Activated T-helper 17 cell treated with anti-CD3 and anti-CD28 coated beads, Interleukin-2, amount 50 U/mL, for 72 hours (primary cell): Measurements from ENCODE around the gene EPHA2. TPM values are rescaled to one million over a fixed set of nuclear protein-coding genes. Genes with fewer than 3 reads are reported as not detected.
"Not testable (repeated sequence)": the region's sequence is repeated elsewhere in the genome, so short reads cannot be mapped to it uniquely, and the experiment has no call there.

ENCODE experiments used
- ATAC-seq: fragments of 150-1000 bp; cut with Tn5 transposase; replicated peaks from 2 replicates; pipeline ENCODE4 v1.10.0; 2021; ENCODE audit warnings: mild to moderate bottlenecking, moderate library complexity
- H3K27ac Mint-ChIP-seq: one replicate; pipeline ENCODE4 v1.8.0; 2022; ENCODE audit warnings: mixed read lengths
- H3K27me3 Mint-ChIP-seq: one replicate; pipeline ENCODE4 v1.8.0; 2022; ENCODE audit warnings: mixed read lengths
- H3K36me3 Mint-ChIP-seq: one replicate; pipeline ENCODE4 v1.8.0; 2022; ENCODE audit warnings: low read depth, mild to moderate bottlenecking, mixed read lengths
- H3K4me1 Mint-ChIP-seq: one replicate; pipeline ENCODE4 v1.8.0; 2022; ENCODE audit warnings: mixed read lengths
- H3K4me3 Mint-ChIP-seq: one replicate; pipeline ENCODE4 v1.8.0; 2022; ENCODE audit warnings: mild to moderate bottlenecking, mixed read lengths
- H3K9me3 Mint-ChIP-seq: one replicate; pipeline ENCODE4 v1.8.0; 2022; ENCODE audit warnings: mixed read lengths
- total RNA-seq, 2 donors: library from RNA; stranded (reverse); gene quantifications; one replicate each; pipeline ENCODE4 v1.2.3, GENCODE V29; 2022

The EPHA2 gene
- total RNA-seq, 2 donors from 2014 or later: 0.13 TPM; not detected in 1

DNA sequence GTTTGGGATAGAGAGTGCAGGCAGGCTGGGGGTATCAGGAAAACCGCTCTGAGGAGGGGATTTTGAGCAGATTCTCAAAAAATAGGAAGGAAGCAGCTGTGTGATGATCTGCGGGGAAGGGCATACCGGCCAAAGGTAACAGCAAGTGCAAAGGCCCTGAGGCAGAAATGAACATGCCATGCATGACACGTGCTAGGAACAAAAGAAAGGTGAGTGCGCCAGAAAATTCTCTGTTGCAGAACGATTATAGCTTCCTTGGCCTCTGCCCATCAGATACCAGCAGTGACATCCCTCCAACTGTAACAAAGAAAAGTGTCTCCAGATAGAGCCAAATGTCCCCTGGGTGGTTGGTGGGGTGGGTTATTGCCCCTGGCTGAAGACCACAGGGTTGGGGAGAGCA, 45.4 kb downstream of the EPHA2 start:
- ATAC-seq: no peak

DNA sequence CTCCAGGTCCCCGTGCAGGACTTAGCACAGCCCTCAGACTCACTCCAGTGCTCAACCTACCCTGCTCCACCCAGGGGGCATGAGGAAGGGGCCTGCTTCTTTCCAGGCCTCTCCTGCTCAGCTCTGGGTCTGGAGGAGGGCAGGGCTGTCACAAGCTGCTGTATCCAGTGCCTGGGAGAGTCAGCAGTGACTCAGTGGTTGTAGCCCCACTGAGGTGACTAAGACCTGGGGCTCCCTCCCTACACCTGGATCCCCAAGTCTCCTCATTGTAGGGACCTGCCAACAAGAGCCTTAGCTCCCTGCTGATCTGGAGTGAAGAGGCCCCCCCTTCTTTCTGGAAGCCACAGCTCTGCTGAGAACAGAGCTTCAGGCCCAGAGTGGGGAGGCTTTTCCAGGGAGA, 46.3 kb downstream of the EPHA2 start:
- Mint-ChIP-seq H3K36me3 (no peaks in the 10 kb centered on the region), H3K27ac (no peak overlapping the region), H3K4me3 (no peak overlapping the region), H3K27me3 (peaks cover 20% of the 10 kb centered on the region), H3K9me3 (peaks cover 4% of the 10 kb centered on the region), H3K4me1 (no peaks in the 10 kb centered on the region)
- ATAC-seq: no peak

More for the DNA sequence above, 45.4 kb downstream of the EPHA2 start:
- Mint-ChIP-seq H3K4me1 (no peaks in the 10 kb centered on the region), H3K27me3 (peaks cover 20% of the 10 kb centered on the region), H3K36me3 (no peaks in the 10 kb centered on the region), H3K27ac (no peak overlapping the region), H3K9me3 (peaks cover 4% of the 10 kb centered on the region), H3K4me3 (no peak overlapping the region)

DNA sequence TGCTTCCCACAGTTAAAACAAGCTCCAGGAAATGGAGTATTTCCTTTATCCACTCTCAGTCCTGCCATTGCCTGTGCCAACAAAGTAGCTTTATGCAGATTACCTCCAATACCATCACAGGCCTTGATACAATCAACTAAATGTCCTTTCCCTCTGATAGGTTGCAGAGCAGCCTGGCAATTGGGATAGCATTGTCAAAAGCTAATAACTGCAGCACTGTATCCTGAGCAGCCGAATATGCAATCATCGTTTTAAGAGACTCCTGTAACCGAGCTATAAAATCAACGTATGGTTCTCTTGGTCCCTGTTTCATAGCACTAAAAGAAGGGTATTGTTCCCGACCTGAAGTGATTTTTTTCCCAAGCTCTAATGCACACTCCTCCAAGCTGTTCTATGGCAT, 48.8 kb downstream of the EPHA2 start:
- not testable (repeated sequence) for H3K4me1 Mint-ChIP-seq, H3K4me3 Mint-ChIP-seq, ATAC-seq, H3K9me3 Mint-ChIP-seq, H3K27ac Mint-ChIP-seq, H3K36me3 Mint-ChIP-seq
- H3K27me3 Mint-ChIP-seq: peaks cover 20% of the 10 kb centered on the region

DNA sequence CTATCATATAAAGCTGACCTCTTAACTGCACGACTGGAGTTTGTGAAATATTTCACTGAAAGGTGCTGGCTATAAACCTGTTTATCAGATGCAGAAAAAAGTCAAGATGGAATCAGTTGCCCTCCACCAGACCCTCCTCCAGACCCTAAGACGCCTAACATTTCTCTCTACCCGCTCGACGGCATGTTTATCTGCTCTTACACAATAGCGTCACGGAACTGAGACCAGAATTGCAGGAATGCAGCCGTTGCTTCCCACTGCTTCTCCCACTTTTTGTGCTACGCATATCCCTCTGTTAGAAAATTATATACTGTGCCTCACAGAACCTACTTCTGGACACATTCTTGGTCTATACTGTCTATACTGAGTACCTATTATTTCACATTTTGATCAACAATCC, 54.2 kb downstream of the EPHA2 start:
- Mint-ChIP-seq H3K27me3 (peaks cover 7% of the 10 kb centered on the region), H3K9me3 (no peaks in the 10 kb centered on the region), H3K4me1 (no peaks in the 10 kb centered on the region), H3K36me3 (no peaks in the 10 kb centered on the region), H3K27ac (no peak overlapping the region), H3K4me3 (no peak overlapping the region)
- no peak for ATAC-seq

DNA sequence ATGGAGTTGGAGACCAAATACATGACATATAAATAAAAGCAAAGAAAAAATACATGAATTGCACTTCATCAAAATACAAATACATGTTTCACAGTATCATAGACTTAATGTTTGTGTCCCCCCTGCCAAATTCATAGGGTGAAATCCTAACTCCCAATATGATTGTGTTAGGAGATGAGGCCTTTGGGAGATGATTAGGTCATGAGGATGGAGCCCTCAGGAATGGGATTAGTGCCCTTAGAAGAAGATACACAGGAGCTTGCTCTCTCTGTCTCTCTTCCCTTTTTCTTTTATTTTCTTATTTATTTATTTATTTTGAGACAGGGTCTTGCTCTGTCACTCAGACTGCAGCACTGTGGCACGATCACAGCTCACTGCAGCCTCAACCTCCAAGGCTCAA, 56.5 kb downstream of the EPHA2 start:
- no peak overlapping the region for H3K4me3 Mint-ChIP-seq
- no peaks in the 10 kb centered on the region for H3K36me3 Mint-ChIP-seq
- no peak for ATAC-seq
- H3K27ac Mint-ChIP-seq: no peak overlapping the region
- H3K27me3 Mint-ChIP-seq: peaks cover 11% of the 10 kb centered on the region
- H3K9me3 Mint-ChIP-seq: no peaks in the 10 kb centered on the region
- no peaks in the 10 kb centered on the region for H3K4me1 Mint-ChIP-seq

DNA sequence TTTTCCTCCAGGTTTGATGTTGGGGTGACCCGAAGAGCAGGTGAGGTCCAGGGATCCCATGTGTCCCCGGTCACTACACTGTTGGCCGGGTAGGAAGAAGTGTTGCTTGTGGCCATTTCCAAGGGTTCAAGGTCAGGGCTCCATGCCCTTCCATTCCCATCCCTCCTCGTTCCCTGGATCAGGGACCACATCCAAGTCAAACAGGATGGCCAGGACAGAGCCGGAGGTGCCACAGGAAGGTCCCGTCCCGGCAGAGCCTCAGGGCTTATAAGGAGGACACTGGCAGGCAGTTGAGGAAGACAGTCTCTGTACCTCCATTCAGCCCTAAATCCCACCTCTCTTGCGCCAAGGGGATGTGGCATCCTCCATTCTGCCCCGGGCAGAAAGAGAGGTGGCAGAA, 60.4 kb downstream of the EPHA2 start:
- ATAC-seq: no peak
- Mint-ChIP-seq H3K27ac (no peak overlapping the region), H3K4me1 (peaks cover 6% of the 10 kb centered on the region), H3K9me3 (no peaks in the 10 kb centered on the region), H3K27me3 (peaks cover 7% of the 10 kb centered on the region), H3K36me3 (no peaks in the 10 kb centered on the region), H3K4me3 (no peak overlapping the region)

DNA sequence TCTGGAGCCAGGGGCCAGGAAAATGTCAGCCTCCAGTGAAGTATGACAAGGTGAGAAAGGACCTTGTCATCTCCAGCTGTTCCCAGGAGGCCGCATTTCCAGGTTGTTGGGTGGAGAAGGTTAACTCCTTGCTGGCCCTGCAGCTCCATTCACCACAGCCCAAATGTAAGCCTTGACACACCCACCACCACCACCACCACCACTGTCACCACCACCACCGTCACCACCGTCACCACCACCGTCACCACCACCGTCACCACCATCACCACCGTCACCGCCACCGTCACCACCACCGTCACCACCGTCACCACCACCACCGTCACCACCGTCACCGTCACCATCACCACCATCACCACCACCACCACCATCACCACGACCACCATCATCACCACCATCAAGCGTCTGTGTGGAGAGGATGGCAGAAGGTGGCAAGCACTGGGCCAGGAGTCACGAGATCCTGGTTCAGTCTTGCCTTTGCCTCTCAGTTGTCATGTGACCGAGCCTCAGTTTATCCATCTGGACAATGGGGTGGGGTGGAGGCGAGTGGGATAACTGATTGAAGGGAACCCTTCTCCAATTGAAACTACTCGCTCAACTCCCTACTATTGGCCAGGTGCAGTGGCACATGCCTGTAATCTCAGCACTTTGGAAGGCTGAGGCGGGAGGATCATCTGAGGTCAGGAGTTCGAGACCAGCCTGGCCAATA, 61.3 kb downstream of the EPHA2 start:
- Mint-ChIP-seq H3K9me3 (no peaks in the 10 kb centered on the region), H3K4me1 (peaks cover 6% of the 10 kb centered on the region), H3K27ac (no peak overlapping the region), H3K36me3 (no peaks in the 10 kb centered on the region), H3K27me3 (peaks cover 4% of the 10 kb centered on the region), H3K4me3 (no peak overlapping the region)
- ATAC-seq: no peak

DNA sequence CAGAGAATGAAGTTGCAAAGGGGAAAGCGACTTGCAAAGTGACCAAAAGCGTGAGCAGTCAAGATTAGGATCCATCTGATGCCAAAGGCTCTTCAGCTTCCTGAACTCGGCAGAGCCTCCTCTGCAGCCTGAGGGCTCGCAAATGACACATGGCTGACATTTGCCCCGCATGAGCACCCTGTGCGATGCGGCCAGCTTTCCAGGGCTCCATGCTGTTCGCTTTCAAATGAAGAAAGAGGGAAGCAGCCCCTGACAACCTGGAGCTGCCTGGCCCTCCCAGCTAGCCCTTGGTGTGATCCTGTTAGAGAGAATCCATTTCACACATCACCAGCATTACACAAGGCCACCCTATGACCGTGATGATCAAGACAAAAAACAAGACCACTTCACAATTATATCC, 62.3 kb downstream of the EPHA2 start:
- Mint-ChIP-seq H3K4me1 (peaks cover 6% of the 10 kb centered on the region), H3K36me3 (no peaks in the 10 kb centered on the region), H3K27ac (no peak overlapping the region), H3K27me3 (peaks cover 4% of the 10 kb centered on the region), H3K4me3 (no peak overlapping the region), H3K9me3 (no peaks in the 10 kb centered on the region)
- no peak for ATAC-seq

DNA sequence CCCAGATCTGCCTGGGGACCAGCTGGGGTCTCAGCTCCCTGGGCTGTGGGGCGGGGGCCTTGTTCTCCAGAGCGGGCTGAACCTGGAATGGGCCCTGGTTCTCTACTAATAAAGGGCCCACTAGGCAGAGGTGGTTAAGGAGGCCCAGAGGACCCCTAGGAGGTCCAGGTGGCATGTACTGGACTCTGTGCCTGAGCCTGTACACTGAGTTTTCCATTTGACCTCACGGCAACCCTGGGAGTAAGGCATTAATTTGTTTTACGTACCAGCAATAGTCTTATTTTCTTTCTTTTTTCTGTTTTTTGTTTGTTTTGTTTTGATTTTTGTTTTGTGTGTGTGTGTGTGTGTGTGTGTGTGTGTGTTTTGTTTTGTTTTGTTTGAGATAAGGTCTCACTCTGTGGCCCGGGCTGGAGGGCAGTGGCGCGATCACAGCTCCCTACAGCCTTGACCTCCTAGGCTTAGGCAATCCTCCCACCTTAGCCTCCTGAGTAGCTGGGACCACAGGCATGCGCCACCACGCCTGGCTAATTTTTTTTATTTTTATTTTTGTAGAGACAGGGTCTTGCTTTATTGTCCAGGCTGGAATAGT, 62.9 kb downstream of the EPHA2 start:
- no peaks in the 10 kb centered on the region for H3K9me3 Mint-ChIP-seq
- H3K4me3 Mint-ChIP-seq: no peak overlapping the region
- ATAC-seq: no peak
- no peaks in the 10 kb centered on the region for H3K36me3 Mint-ChIP-seq
- H3K27me3 Mint-ChIP-seq: peaks cover 4% of the 10 kb centered on the region
- no peak overlapping the region for H3K27ac Mint-ChIP-seq
- peaks cover 6% of the 10 kb centered on the region for H3K4me1 Mint-ChIP-seq

DNA sequence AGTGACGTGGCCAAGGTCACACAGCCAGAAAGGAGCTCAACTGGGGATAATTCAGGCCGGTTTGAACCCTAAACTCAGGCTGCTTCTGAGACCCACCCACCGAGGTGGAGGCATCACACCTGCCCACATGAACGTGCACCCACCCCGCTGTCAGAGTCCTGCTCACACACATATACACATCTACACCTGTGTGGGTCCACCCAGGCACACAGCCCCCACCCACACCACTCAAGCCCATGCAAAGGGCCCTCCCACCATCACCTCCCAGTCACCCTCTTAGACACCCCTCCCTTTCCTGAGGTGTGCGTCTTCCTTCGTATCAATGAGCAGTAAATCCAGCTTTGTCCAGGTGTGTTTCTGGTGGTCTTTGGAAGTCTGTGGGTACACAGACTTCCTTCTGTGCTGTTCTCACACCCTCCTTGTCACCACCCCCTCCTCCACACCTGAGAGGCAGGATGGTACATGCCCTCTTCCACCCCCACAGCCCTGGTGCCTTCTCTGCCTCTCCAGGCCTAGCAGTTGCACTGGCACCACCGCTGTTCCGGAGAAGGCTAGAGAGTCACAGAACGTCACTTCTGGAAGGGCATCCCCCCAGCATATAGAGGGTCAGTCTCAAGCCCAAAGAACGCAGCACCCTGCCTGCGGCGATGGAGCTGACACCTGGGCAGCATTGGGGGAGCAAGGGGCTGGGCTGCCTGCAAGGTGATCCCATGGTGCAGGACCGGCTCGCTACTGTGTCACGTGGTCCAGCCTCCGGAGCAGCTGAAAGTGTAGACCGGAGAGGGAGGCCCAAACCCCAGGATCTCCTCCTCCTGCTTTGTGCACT, 63.6 kb downstream of the EPHA2 start:
- Mint-ChIP-seq H3K9me3 (no peaks in the 10 kb centered on the region), H3K4me3 (no peak overlapping the region), H3K36me3 (no peaks in the 10 kb centered on the region), H3K4me1 (peaks cover 6% of the 10 kb centered on the region), H3K27me3 (peaks cover 4% of the 10 kb centered on the region), H3K27ac (no peak overlapping the region)
- no peak for ATAC-seq

DNA sequence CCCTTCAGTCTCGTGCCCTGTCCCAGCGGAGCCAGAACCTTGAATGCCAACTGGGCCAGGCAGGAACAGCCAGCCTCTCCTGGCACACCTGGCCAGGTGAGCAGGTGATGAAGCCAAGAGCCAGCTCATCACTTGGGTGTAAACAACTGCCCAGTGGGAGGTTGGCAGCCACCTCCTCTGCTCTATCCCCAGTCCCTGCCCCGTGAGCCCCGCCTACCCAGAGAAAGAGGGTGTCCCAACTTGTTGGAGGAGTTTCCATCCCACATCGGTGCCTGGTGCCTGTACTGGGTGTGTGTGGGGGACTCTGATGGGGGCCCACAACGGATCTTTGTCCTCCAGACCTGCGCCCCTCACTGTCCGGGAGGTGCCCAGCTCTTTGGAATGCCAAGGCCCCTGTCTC, 64.6 kb downstream of the EPHA2 start:
- H3K27ac Mint-ChIP-seq: no peak overlapping the region
- no peak for ATAC-seq
- peaks cover 6% of the 10 kb centered on the region for H3K4me1 Mint-ChIP-seq
- H3K4me3 Mint-ChIP-seq: no peak overlapping the region
- H3K9me3 Mint-ChIP-seq: no peaks in the 10 kb centered on the region
- H3K27me3 Mint-ChIP-seq: peaks cover under 1% of the 10 kb centered on the region
- H3K36me3 Mint-ChIP-seq: no peaks in the 10 kb centered on the region

DNA sequence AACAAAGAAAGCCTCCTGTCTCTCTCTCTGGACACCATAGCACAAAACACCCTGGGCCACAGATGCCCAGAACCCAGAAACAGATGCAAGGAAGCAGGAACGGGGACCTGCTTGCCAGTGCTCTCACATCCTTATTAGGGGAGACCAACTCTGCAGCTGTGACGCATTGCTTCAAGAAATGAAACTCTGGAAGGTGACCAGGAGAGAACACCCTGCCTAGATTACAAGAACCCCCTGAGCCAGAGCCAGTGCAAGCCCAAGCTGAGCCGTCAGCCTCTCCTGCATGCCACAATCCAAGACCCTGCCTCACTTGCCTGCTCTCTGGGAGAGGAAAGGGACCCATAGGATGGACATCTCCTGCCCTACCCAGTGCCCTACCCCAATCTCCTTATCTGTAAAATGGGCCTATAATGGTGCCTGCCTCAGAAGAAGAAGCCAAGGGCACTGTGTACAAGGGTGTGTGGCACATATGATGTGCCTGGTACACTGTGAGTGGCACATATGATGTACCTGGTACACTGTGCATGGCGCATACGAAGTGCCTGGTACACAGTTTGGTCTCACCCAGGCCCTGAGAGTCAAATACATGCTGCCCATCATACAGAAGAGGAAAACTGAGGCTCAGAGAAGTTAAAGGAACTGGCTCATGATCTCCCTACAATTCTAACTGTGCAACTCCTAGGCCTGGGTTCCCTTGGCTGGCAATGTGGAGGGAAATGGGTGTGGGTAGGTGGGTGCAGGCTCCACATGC, 65.6 kb downstream of the EPHA2 start:
- no peak overlapping the region for H3K27ac Mint-ChIP-seq
- H3K4me1 Mint-ChIP-seq: peaks cover 6% of the 10 kb centered on the region
- ATAC-seq: no peak
- H3K36me3 Mint-ChIP-seq: no peaks in the 10 kb centered on the region
- H3K9me3 Mint-ChIP-seq: no peaks in the 10 kb centered on the region
- H3K4me3 Mint-ChIP-seq: no peak overlapping the region
- H3K27me3 Mint-ChIP-seq: no peaks in the 10 kb centered on the region

DNA sequence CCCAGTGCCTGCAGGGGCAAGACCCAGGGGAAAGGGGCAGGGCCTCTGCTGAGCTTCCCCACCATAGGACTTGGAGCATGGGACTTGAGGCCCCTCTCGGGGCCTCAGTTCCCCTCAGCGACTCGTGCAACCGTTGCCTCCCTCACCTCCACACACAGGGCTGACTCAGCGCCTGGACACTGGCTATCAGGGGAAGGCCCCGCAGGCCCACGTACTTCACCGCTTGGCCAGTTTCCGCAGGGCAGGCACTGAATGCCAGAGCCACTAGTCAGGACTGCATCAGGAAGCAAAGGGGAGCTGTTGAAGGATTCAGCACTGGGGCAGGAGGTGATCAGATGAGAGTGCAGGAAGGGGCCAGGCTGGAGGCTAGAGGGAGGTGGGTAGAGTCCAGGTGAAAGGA, 66.9 kb downstream of the EPHA2 start:
- H3K4me3 Mint-ChIP-seq: no peak overlapping the region
- H3K27ac Mint-ChIP-seq: no peak overlapping the region
- peaks cover 2% of the 10 kb centered on the region for H3K4me1 Mint-ChIP-seq
- H3K9me3 Mint-ChIP-seq: no peaks in the 10 kb centered on the region
- H3K27me3 Mint-ChIP-seq: no peaks in the 10 kb centered on the region
- no peak for ATAC-seq
- H3K36me3 Mint-ChIP-seq: no peaks in the 10 kb centered on the region

DNA sequence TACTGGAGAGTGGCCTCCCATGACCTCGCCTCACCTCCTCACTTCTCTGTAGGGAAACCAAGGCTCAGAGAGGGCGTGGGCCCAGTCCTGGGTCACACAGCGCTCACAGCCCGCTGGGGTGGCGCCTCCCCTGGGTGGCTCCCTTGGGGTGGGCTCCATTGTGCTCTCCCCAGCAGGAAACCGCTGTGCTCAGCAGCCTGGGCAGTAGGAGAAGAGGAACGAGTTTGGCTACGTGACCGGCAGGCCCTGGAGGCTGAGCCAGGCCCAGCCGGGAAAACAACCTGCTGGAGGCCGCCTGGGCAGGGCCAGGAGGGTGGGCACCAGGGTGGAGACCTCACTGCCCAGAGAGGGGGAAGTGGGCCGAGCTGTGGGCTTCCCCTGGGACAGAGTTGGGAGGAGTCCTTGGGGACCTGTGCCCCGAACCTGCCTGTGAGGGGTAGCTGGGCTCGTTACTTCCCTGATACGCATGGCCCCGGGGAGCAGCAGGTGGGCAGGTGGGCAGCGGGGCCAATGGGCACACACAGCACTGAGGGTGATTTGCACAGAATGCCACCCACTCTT, 67.4 kb downstream of the EPHA2 start:
- Mint-ChIP-seq H3K4me3 (no peak overlapping the region), H3K27ac (no peak overlapping the region), H3K9me3 (no peaks in the 10 kb centered on the region), H3K4me1 (no peaks in the 10 kb centered on the region), H3K36me3 (no peaks in the 10 kb centered on the region), H3K27me3 (no peaks in the 10 kb centered on the region)
- no peak for ATAC-seq
